Spleen (tissue), 7 donors: ENCODE measurements around the gene HPCAL4.

Source experiments
- CTCF ChIP-seq, 11 experiments: fragments of 200-600 bp in 7 of 11; fragments of 450-650 bp in 4 of 11; sonication (generic) in 4 of 11; IDR thresholded peaks in 8 of 11; conservative IDR thresholded peaks in 3 of 11; 1 replicate in 7 of 11; 2 replicates in 4 of 11; pipeline versions ENCODE4 v1.4.0 to v1.8.0; 2016 to 2021; ENCODE audit warnings: antibody characterized with exemption in 11 of 11, inconsistent platforms in 4 of 11, mild to moderate bottlenecking in 1 of 11
- POLR2A ChIP-seq, 3 donors: fragments of 450-650 bp; IDR thresholded peaks; one replicate each; pipeline ENCODE4 v1.5.1; 2017; ENCODE audit warnings: antibody characterized with exemption in 3 of 3, mild to moderate bottlenecking in 1 of 3
- POLR2AphosphoS5 ChIP-seq, 3 donors: sonication (generic); formaldehyde crosslinking; IDR thresholded peaks; one replicate each; pipeline ENCODE4 v1.5.1; 2017; ENCODE audit warnings: antibody characterized with exemption in 3 of 3
- donor health status: DM: no; HTN: no; CAD: no; lungs with moderate emphysema.
- donor health status: DM: no; HTN: no; CAD: no.
- donor health status: DM: no; HTN: no; CAD: no.

- TF ChIP-seq CTCF (IDR thresholded peaks at IDR 0.05 in 8 of 11, conservative IDR thresholded peaks at IDR 0.05 in 3 of 11) (no peak), POLR2A (IDR thresholded peaks at IDR 0.05) (no peak), POLR2AphosphoS5 (IDR thresholded peaks at IDR 0.05) (no peak)
These were observed 345 bp downstream of the HPCAL4 start for GRCh38 chr1:39690794-39691382.
